ENCODE results near the gene C8G. TPM values are rescaled to one million over a fixed set of nuclear protein-coding genes. Genes with fewer than 3 reads are reported as not detected.
A peak's percentile ranks its signal among the peaks of the same experiment; 100 is the strongest.

C8G gene
- total and polyA plus RNA-seq, 9 of the 15 experiments (the other 6 are each of a cell fraction or from before 2014, with no cell fraction given) = 0.35 to 5.9 (median 2.7) TPM; not detected in 2

DNA sequence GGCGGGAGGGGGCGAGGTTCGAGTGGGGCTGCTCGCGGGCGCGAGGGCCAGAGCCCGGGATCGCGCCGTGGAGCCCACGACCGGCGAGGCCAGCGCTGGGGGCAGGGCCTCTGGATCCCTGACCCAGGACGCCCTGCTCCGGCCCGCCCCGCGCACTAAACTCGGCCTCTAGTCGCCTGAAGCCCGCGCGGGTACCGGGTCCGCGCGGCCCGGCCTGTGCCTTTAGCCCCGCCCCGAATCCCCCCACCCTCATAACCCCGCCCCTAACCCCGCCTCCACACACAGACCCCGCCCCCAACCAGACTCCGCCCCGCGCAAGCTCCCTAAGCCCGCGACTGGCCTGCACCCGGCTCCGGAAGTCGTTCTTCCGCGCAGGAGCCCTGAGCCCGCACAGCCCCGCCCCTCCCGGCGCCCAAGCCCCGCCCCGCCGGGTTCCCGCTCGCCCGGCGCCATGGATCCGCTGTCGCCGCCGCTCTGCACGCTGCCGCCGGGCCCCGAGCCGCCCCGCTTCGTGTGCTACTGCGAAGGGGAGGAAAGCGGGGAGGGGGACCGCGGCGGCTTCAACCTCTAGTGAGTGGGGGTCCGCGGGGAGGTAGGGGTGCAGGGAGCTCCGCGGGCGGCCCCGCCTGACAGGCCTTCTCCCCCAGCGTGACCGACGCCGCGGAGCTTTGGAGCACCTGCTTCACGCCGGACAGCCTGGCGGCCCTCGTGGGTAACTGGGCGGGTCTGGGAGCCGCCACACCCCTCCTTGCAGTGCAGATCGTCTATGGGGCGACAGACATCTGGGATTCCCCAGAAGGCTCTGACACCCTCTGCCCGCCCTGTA, 47.2 kb downstream of the C8G start, which contains the start of gene PAXX (continued):
- TF ChIP-seq, protein P1, sequence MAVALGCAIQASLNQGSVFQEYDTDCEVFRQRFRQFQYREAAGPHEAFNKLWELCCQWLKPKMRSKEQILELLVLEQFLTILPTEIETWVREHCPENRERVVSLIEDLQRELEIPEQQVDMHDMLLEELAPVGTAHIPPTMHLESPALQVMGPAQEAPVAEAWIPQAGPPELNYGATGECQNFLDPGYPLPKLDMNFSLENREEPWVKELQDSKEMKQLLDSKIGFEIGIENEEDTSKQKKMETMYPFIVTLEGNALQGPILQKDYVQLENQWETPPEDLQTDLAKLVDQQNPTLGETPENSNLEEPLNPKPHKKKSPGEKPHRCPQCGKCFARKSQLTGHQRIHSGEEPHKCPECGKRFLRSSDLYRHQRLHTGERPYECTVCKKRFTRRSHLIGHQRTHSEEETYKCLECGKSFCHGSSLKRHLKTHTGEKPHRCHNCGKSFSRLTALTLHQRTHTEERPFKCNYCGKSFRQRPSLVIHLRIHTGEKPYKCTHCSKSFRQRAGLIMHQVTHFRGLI (CRISPR knock-in tag; IDR thresholded peaks at IDR 0.05) = no peak
- TF ChIP-seq, protein P2, sequence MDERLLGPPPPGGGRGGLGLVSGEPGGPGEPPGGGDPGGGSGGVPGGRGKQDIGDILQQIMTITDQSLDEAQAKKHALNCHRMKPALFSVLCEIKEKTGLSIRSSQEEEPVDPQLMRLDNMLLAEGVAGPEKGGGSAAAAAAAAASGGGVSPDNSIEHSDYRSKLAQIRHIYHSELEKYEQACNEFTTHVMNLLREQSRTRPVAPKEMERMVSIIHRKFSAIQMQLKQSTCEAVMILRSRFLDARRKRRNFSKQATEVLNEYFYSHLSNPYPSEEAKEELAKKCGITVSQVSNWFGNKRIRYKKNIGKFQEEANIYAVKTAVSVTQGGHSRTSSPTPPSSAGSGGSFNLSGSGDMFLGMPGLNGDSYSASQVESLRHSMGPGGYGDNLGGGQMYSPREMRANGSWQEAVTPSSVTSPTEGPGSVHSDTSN (CRISPR knock-in tag; IDR thresholded peaks at IDR 0.05; ENCODE audit: low read depth) = no peak
- TF ChIP-seq, protein P2 (tag; conservative IDR thresholded peaks at IDR 0.05; ENCODE audit: low read depth) = no peak
- TF ChIP-seq TFAM (CRISPR knock-in tag; conservative IDR thresholded peaks at IDR 0.05) (no peak), ATF1 (CRISPR knock-in tag; IDR thresholded peaks at IDR 0.05) (no peak), ATF1 (tag; IDR thresholded peaks at IDR 0.05) (peak; percentile 27; the same call in 1 of the 2 replicates), ZNF75A (CRISPR knock-in tag; IDR thresholded peaks at IDR 0.05) (no peak), ARID1B (IDR thresholded peaks at IDR 0.05) (no peak), ZNF146 (CRISPR knock-in tag; IDR thresholded peaks at IDR 0.05; ENCODE audit: unreplicated experiment) (no peak), XRCC4 (IDR thresholded peaks at IDR 0.05; ENCODE audit: extremely low read depth, insufficient read depth, insufficient read length) (no peak)
- TF ChIP-seq, protein P3, sequence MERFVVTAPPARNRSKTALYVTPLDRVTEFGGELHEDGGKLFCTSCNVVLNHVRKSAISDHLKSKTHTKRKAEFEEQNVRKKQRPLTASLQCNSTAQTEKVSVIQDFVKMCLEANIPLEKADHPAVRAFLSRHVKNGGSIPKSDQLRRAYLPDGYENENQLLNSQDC (CRISPR knock-in tag; IDR thresholded peaks at IDR 0.05) = no peak
- TF ChIP-seq, protein P4, sequence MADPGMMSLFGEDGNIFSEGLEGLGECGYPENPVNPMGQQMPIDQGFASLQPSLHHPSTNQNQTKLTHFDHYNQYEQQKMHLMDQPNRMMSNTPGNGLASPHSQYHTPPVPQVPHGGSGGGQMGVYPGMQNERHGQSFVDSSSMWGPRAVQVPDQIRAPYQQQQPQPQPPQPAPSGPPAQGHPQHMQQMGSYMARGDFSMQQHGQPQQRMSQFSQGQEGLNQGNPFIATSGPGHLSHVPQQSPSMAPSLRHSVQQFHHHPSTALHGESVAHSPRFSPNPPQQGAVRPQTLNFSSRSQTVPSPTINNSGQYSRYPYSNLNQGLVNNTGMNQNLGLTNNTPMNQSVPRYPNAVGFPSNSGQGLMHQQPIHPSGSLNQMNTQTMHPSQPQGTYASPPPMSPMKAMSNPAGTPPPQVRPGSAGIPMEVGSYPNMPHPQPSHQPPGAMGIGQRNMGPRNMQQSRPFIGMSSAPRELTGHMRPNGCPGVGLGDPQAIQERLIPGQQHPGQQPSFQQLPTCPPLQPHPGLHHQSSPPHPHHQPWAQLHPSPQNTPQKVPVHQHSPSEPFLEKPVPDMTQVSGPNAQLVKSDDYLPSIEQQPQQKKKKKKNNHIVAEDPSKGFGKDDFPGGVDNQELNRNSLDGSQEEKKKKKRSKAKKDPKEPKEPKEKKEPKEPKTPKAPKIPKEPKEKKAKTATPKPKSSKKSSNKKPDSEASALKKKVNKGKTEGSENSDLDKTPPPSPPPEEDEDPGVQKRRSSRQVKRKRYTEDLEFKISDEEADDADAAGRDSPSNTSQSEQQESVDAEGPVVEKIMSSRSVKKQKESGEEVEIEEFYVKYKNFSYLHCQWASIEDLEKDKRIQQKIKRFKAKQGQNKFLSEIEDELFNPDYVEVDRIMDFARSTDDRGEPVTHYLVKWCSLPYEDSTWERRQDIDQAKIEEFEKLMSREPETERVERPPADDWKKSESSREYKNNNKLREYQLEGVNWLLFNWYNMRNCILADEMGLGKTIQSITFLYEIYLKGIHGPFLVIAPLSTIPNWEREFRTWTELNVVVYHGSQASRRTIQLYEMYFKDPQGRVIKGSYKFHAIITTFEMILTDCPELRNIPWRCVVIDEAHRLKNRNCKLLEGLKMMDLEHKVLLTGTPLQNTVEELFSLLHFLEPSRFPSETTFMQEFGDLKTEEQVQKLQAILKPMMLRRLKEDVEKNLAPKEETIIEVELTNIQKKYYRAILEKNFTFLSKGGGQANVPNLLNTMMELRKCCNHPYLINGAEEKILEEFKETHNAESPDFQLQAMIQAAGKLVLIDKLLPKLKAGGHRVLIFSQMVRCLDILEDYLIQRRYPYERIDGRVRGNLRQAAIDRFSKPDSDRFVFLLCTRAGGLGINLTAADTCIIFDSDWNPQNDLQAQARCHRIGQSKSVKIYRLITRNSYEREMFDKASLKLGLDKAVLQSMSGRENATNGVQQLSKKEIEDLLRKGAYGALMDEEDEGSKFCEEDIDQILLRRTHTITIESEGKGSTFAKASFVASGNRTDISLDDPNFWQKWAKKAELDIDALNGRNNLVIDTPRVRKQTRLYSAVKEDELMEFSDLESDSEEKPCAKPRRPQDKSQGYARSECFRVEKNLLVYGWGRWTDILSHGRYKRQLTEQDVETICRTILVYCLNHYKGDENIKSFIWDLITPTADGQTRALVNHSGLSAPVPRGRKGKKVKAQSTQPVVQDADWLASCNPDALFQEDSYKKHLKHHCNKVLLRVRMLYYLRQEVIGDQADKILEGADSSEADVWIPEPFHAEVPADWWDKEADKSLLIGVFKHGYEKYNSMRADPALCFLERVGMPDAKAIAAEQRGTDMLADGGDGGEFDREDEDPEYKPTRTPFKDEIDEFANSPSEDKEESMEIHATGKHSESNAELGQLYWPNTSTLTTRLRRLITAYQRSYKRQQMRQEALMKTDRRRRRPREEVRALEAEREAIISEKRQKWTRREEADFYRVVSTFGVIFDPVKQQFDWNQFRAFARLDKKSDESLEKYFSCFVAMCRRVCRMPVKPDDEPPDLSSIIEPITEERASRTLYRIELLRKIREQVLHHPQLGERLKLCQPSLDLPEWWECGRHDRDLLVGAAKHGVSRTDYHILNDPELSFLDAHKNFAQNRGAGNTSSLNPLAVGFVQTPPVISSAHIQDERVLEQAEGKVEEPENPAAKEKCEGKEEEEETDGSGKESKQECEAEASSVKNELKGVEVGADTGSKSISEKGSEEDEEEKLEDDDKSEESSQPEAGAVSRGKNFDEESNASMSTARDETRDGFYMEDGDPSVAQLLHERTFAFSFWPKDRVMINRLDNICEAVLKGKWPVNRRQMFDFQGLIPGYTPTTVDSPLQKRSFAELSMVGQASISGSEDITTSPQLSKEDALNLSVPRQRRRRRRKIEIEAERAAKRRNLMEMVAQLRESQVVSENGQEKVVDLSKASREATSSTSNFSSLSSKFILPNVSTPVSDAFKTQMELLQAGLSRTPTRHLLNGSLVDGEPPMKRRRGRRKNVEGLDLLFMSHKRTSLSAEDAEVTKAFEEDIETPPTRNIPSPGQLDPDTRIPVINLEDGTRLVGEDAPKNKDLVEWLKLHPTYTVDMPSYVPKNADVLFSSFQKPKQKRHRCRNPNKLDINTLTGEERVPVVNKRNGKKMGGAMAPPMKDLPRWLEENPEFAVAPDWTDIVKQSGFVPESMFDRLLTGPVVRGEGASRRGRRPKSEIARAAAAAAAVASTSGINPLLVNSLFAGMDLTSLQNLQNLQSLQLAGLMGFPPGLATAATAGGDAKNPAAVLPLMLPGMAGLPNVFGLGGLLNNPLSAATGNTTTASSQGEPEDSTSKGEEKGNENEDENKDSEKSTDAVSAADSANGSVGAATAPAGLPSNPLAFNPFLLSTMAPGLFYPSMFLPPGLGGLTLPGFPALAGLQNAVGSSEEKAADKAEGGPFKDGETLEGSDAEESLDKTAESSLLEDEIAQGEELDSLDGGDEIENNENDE (IDR thresholded peaks at IDR 0.05; ENCODE audit: low read depth, low read length) = no peak
